ENCODE data around the gene ACAD8.
"Not testable (repeated sequence)": the region's sequence is repeated elsewhere in the genome, so short reads cannot be mapped to it uniquely, and the experiment has no call there.

ACAD8 gene

DNA sequence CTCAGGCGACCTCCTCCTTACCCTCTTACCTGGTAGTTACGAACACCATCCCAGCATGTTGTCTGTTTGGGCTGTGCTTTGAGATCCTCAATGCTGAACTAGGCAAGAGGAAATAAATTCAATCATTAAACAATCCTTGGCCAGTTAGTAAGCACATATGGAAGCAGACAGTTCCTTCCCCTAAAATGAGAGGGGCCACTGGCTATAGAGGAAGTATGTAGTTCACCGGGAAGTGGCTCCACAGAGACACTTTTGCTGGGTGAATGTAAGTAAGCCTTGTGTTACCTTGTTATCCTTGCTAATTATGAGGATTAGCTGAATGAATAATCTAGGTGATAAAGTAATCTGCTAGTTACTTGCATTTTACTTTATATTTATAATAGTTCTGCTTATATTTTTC, 3.1 kb upstream of the ACAD8 start:
- TF ChIP-seq, protein P1, sequence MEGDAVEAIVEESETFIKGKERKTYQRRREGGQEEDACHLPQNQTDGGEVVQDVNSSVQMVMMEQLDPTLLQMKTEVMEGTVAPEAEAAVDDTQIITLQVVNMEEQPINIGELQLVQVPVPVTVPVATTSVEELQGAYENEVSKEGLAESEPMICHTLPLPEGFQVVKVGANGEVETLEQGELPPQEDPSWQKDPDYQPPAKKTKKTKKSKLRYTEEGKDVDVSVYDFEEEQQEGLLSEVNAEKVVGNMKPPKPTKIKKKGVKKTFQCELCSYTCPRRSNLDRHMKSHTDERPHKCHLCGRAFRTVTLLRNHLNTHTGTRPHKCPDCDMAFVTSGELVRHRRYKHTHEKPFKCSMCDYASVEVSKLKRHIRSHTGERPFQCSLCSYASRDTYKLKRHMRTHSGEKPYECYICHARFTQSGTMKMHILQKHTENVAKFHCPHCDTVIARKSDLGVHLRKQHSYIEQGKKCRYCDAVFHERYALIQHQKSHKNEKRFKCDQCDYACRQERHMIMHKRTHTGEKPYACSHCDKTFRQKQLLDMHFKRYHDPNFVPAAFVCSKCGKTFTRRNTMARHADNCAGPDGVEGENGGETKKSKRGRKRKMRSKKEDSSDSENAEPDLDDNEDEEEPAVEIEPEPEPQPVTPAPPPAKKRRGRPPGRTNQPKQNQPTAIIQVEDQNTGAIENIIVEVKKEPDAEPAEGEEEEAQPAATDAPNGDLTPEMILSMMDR (conservative IDR thresholded peaks at IDR 0.05) = no peak
- H3K27ac ChIP-seq = no peak overlapping the region

DNA sequence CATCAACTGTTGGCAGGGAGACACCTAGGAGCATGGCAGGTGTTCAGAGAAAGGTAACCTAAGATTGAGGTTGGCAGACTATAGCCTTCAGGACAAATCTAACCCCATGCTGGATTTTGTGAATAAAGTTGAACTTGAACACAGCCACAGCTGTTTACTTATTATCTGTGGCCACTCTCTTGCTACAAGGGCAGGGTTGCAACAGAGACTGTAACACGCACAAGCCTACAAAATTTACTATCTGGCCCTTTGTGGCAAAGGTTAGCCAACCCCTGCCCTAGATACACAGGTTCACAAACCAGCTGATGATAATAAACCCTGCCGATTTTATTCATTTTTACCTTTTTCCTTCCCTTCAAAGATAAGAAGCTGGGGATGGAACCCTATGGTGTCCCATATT, 2.7 kb upstream of the ACAD8 start:
- H3K27ac ChIP-seq = no peak overlapping the region
- TF ChIP-seq, protein P1 (conservative IDR thresholded peaks at IDR 0.05) = no peak

DNA sequence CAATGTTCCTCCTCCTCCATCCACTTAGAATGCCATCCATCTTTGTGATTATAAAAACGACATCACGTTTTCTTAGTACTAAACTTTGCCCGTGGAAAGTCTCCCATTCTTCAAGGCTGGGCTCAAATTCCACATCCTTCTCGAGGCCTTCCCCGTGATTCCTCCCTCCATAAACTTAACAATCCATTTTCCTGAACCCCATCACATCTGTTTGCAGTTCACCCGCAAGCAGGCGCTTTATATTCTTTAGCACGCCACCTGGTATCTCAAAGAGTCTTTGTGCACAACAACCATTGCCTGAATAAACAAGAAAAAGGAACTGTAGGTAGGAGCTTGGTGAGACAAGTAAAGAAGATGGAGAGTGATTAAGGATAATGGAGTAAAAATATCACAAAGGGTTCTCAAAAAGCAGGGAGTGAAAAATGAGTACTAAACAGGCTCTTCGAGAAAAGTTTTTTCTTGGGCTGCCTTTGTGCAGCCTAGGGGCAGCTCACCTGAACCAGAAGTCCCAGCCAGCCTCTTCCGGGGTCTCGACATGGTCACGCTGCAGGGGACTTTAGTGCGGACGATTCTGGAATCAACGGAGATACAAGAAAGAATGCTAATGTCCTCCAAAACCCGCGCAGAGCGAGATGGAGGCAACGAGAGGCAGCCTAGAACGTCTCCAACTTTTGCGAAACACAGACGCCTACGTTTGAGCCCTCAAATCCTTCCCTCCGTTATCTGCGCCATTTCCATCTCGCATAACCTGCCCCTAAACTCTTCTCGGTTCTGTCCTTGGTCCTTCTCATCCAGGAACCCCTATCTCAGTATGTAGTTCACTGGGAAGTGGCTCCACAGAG, 801 bp upstream of the ACAD8 start:
- H3K27ac ChIP-seq = peak overlapping the region; percentile 76
- TF ChIP-seq, protein P1 (conservative IDR thresholded peaks at IDR 0.05) = no peak

DNA sequence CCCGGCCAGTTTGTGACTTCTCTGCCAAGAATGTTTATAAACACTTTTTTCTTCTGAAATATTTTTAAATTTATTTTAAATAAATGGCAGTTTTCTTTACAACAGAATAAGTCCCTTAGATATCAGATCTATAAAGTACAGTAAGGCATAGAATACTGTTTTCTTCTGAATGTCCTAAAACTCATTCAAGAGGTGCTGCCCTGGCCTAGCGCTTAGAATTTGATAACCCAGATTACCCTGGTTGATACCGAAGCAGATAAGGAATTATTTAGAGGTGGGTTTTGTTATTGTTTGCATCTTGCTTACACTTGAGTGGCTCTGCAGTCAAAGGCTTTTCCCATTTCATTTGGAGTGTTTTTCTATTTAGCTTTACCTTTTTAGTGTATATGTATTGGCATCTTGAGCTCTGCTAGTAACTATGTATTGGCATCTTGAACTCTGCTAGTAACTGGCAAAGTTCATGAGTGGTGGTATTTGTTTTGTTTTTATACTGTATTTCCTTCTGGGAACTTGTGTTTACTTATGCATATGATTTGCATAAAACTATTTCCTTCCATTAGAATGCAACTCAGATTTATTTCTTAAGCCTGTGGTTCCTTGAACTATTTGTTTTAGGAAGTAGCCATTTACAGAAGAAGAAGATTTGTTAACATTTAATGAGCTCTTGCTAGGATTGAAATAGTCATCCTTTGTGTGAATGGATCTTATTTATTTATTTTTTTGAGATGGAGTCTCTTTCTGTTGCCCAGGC, 1.2 kb downstream of the ACAD8 start:
- peak overlapping the region; percentile 76; the same call in 1 of the 2 replicates for H3K27ac ChIP-seq
- TF ChIP-seq, protein P1 (conservative IDR thresholded peaks at IDR 0.05) = no peak

DNA sequence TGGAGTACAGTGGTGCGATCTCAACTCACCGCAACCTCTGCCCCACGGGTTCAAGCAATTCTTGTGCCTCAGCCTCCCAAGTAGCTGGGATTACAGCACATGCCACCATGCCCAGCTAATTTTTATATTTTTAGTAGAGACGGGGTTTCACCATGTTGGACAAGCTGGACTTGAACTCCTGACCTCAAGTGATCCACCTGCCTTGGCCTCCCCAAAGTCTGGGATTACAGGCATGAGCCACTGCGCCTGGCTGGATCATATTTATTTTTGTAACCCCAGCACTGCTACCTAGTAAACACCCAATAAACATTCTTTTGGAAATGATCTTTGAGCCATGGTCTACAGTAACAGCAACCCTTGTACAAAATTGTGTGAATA, 1.8 kb downstream of the ACAD8 start:
- H3K27ac ChIP-seq = not testable (repeated sequence)

DNA sequence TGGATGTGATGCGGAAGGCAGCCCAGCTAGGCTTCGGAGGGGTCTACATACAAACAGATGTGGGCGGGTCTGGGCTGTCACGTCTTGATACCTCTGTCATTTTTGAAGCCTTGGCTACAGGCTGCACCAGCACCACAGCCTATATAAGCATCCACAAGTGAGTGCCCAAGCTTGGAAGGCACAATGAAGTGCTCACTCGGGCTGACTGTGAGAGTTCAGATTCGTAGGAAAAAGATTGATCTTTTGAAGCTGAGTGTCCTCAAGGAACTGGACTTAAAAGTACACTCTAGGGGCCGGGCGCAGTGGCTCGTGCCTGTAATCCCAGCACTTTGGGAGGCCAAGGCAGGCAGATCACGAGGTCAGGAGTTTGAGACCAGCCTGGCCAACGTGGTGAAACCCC, 3.7 kb downstream of the ACAD8 start:
- no peak overlapping the region for H3K27ac ChIP-seq
- TF ChIP-seq, protein P1 (conservative IDR thresholded peaks at IDR 0.05) = no peak

DNA sequence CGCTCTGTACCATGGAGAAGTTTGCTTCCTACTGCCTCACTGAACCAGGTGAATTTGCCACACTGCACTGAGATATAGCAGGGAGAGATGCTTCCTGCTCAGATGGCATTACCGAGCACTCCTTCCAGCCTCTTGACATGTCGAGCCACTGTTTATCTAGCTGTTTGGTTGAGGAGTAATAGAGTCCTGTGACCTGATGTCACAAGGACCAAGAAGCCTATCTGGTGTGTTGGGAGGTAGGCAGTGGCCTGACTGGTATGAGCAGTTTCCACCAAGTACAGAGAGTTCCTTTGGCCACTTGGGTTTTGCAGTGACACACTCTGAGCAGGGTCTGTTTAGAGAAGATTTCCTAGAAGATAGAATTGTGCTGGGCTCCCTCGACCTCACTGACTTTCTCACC, 5.2 kb downstream of the ACAD8 start:
- TF ChIP-seq, protein P1 (conservative IDR thresholded peaks at IDR 0.05) = no peak
- H3K27ac ChIP-seq = peak overlapping the region; percentile 64

DNA sequence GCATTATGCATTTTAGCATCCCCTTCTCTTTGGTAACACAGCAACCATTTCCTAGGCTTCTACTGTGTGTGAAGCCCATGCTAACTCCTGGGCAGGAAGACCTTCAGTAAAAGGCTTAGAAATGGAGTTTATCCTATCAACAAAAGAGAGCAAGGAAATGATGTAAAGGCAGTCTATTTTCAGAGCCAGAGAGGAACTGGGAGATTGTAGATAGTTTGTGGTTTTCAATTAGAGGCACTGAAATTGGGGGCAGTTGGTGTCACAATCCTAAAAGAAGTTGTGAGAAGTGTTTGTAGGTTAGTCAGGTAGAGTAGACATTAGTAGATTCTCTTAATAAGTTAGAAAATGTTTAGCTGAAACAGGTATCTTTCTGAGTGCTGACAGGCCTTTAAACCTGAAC, 7.1 kb downstream of the ACAD8 start:
- TF ChIP-seq, protein P1 (conservative IDR thresholded peaks at IDR 0.05) = no peak
- no peak overlapping the region for H3K27ac ChIP-seq

Measured in VCaP (cell line).